ENCODE results near the gene POLR3E. TPM values are rescaled to one million over a fixed set of nuclear protein-coding genes. Genes with fewer than 3 reads are reported as not detected.

Gene POLR3E
- total RNA-seq (10 to 100 TPM; 88.4 to 94.0 TPM), polyA plus RNA-seq (10 to 100 TPM; 10.0 to 16.0 TPM)

- Mint-ChIP-seq H3K27me3 (peaks cover 0 to 4% of the 10 kb centered on the region in 2 donors), H3K27ac (peak within 1 kb of the TSS; percentile 97 to 100 (median 99)), H3K9me3 (peaks cover 0 to 12% (median 0%) of the 10 kb centered on the region in 8 donors), H3K4me1 (peaks cover 27 to 50% (median 39%) of the 10 kb centered on the region in 4 donors), H3K4me3 (peak within 1 kb of the TSS; percentile 89 to 97 (median 94)), H3K36me3 (peaks cover 10 to 37% of the 10 kb centered on the region in 2 donors)
- POLR2A ChIA-PET (ENCODE audit: partially characterized antibody): interaction anchor here (0.7 to 7.6 kb wide), 11 partner anchors 76 to 344 kb away, joined by 3 to 196 read pairs (median 6); partner anchors contain the start of genes EEF2K, PDZD9 and UQCRC2
- H3K27me3 ChIP-seq (ENCODE audit: insufficient read depth, low read length): no peaks in the 10 kb centered on the region
- DNase-seq: peak; percentile 98 to 100 (median 100)
- intact Hi-C loops (cut with micrococcal nuclease): loop anchor here (2.0 kb wide), 1 partner anchor 296 kb away; the partner anchor contains the start of gene PDZD9
- peaks cover 37% of the 10 kb centered on the region for H3K4me1 ChIP-seq (ENCODE audit: insufficient read depth, low read length)
- no peaks in the 10 kb centered on the region for H3K9me3 ChIP-seq (ENCODE audit: control insufficient read depth in 1 of 2, low read length in 2 of 2)
- H3K36me3 ChIP-seq (ENCODE audit: insufficient read depth, low read length): peaks cover 8% of the 10 kb centered on the region
- peak within 1 kb of the TSS; percentile 76 to 91 for H3K4me3 ChIP-seq (ENCODE audit: low read length in 2 of 2)
- CTCF ChIA-PET (ENCODE audit: partially characterized antibody): interaction anchor here (0.5 to 5.8 kb wide), 16 partner anchors 11 to 307 kb away, joined by 3 to 89 read pairs (median 4); partner anchors contain the start of genes EEF2K, MOSMO and PDZD9
- peak within 1 kb of the TSS; percentile 99 for H3K27ac ChIP-seq (ENCODE audit: low read depth, low read length)
Observed at GRCh38 chr16:22297114-22297870, at the start of gene POLR3E. POLR3E (plus strand) TSS chr16:22297409; CDS start chr16:22302969, 5,560 bp downstream.

GRCh38 chr16:22250522-22250921 is 46.7 kb upstream of the POLR3E start:
- Histone ChIP-seq H3K4me3 (ENCODE audit: low read length in 2 of 2) (no peak overlapping the region), H3K27me3 (ENCODE audit: insufficient read depth, low read length) (no peaks in the 10 kb centered on the region), H3K27ac (ENCODE audit: low read depth, low read length) (no peak overlapping the region), H3K4me1 (ENCODE audit: insufficient read depth, low read length) (no peaks in the 10 kb centered on the region), H3K36me3 (ENCODE audit: insufficient read depth, low read length) (peaks cover 8% of the 10 kb centered on the region), H3K9me3 (ENCODE audit: control insufficient read depth in 1 of 2, low read length in 2 of 2) (peaks cover 0 to 5% of the 10 kb centered on the region in 2 donors)
- Mint-ChIP-seq H3K27me3 (no peaks in the 10 kb centered on the region), H3K4me1 (peaks cover 0 to 4% (median 2%) of the 10 kb centered on the region in 4 donors), H3K36me3 (peaks cover 52 to 60% of the 10 kb centered on the region in 2 donors), H3K27ac (no peak overlapping the region), H3K9me3 (peaks cover 0 to 6% (median 0%) of the 10 kb centered on the region in 8 donors), H3K4me3 (no peak overlapping the region)
- intact Hi-C loops (cut with micrococcal nuclease): no loop called here
- POLR2A ChIA-PET (ENCODE audit: partially characterized antibody): interaction anchor here (1.0 kb wide), 1 partner anchor 45 kb away, joined by 3 read pairs; the partner anchor contains the start of gene EEF2K
- DNase-seq: no peak
- CTCF ChIA-PET (ENCODE audit: partially characterized antibody): interaction anchor here (1.2 kb wide), 1 partner anchor 9 kb away, joined by 3 read pairs; no protein-coding TSS in a partner anchor

- H3K9me3 ChIP-seq (ENCODE audit: control insufficient read depth in 1 of 2, low read length in 2 of 2): peaks cover 0 to 5% of the 10 kb centered on the region in 2 donors
- Mint-ChIP-seq H3K9me3 (peaks cover 0 to 6% (median 0%) of the 10 kb centered on the region in 8 donors), H3K27me3 (no peaks in the 10 kb centered on the region), H3K36me3 (peaks cover 60 to 62% of the 10 kb centered on the region in 2 donors), H3K4me1 (peaks cover 0 to 4% (median 2%) of the 10 kb centered on the region in 4 donors), H3K4me3 (no peak overlapping the region), H3K27ac (no peak overlapping the region)
- ChIA-PET CTCF (ENCODE audit: partially characterized antibody) (interaction anchor here (1.6 kb wide), 1 partner anchor 48 kb away, joined by 3 read pairs; no protein-coding TSS in a partner anchor), POLR2A (ENCODE audit: partially characterized antibody) (no interaction called here)
- no peak overlapping the region for H3K4me3 ChIP-seq (ENCODE audit: low read length in 2 of 2)
- no peak for DNase-seq
- no peaks in the 10 kb centered on the region for H3K4me1 ChIP-seq (ENCODE audit: insufficient read depth, low read length)
- H3K27ac ChIP-seq (ENCODE audit: low read depth, low read length): no peak overlapping the region
- H3K36me3 ChIP-seq (ENCODE audit: insufficient read depth, low read length): peaks cover 13% of the 10 kb centered on the region
- intact Hi-C loops (cut with micrococcal nuclease): no loop called here
- no peaks in the 10 kb centered on the region for H3K27me3 ChIP-seq (ENCODE audit: insufficient read depth, low read length)
Observed at GRCh38 chr16:22252317-22252716, 44.9 kb upstream of the POLR3E start.

- Mint-ChIP-seq H3K36me3 (peaks cover 64 to 65% of the 10 kb centered on the region in 2 donors), H3K4me3 (no peak overlapping the region), H3K4me1 (peaks cover 0 to 4% (median 2%) of the 10 kb centered on the region in 4 donors), H3K9me3 (peaks cover 0 to 6% (median 0%) of the 10 kb centered on the region in 8 donors), H3K27ac (peak overlapping the region in 2 of 7 donors; percentile 48 to 75), H3K27me3 (no peaks in the 10 kb centered on the region)
- ChIA-PET CTCF (ENCODE audit: partially characterized antibody) (interaction anchor here (1.6 kb wide), 1 partner anchor 49 kb away, joined by 3 read pairs; no protein-coding TSS in a partner anchor), POLR2A (ENCODE audit: partially characterized antibody) (no interaction called here)
- no peak overlapping the region for H3K4me3 ChIP-seq (ENCODE audit: low read length in 2 of 2)
- no peaks in the 10 kb centered on the region for H3K4me1 ChIP-seq (ENCODE audit: insufficient read depth, low read length)
- DNase-seq: no peak
- H3K9me3 ChIP-seq (ENCODE audit: control insufficient read depth in 1 of 2, low read length in 2 of 2): peaks cover 0 to 5% of the 10 kb centered on the region in 2 donors
- H3K27ac ChIP-seq (ENCODE audit: low read depth, low read length): no peak overlapping the region
- H3K27me3 ChIP-seq (ENCODE audit: insufficient read depth, low read length): no peaks in the 10 kb centered on the region
- peaks cover 21% of the 10 kb centered on the region for H3K36me3 ChIP-seq (ENCODE audit: insufficient read depth, low read length)
- intact Hi-C loops (cut with micrococcal nuclease): no loop called here
Observed at GRCh38 chr16:22253272-22253671, 43.9 kb upstream of the POLR3E start.

- no peaks in the 10 kb centered on the region for H3K27me3 Mint-ChIP-seq
- peaks cover 0 to 6% (median 0%) of the 10 kb centered on the region in 8 donors for H3K9me3 Mint-ChIP-seq
- Histone ChIP-seq H3K27ac (ENCODE audit: low read depth, low read length) (no peak overlapping the region), H3K4me3 (ENCODE audit: low read length in 2 of 2) (no peak overlapping the region), H3K9me3 (ENCODE audit: control insufficient read depth in 1 of 2, low read length in 2 of 2) (peaks cover 0 to 5% of the 10 kb centered on the region in 2 donors), H3K27me3 (ENCODE audit: insufficient read depth, low read length) (no peaks in the 10 kb centered on the region), H3K4me1 (ENCODE audit: insufficient read depth, low read length) (no peaks in the 10 kb centered on the region), H3K36me3 (ENCODE audit: insufficient read depth, low read length) (peaks cover 30% of the 10 kb centered on the region)
- DNase-seq: no peak
- no peak overlapping the region for H3K4me3 Mint-ChIP-seq
- CTCF ChIA-PET (ENCODE audit: partially characterized antibody): no interaction called here
- no peak overlapping the region for H3K27ac Mint-ChIP-seq
- POLR2A ChIA-PET (ENCODE audit: partially characterized antibody): no interaction called here
- H3K36me3 Mint-ChIP-seq: peaks cover 63 to 69% of the 10 kb centered on the region in 2 donors
- intact Hi-C loops (cut with micrococcal nuclease): no loop called here
- H3K4me1 Mint-ChIP-seq: peaks cover 0 to 4% (median 2%) of the 10 kb centered on the region in 4 donors
Observed at GRCh38 chr16:22255335-22255734, 41.9 kb upstream of the POLR3E start.

- POLR2A ChIA-PET (ENCODE audit: partially characterized antibody): interaction anchor here (1.5 kb wide), 1 partner anchor 51 kb away, joined by 4 read pairs; the partner anchor contains the start of gene EEF2K
- no peaks in the 10 kb centered on the region for H3K27me3 ChIP-seq (ENCODE audit: insufficient read depth, low read length)
- H3K9me3 ChIP-seq (ENCODE audit: control insufficient read depth in 1 of 2, low read length in 2 of 2): peaks cover 0 to 5% of the 10 kb centered on the region in 2 donors
- H3K27ac Mint-ChIP-seq: no peak overlapping the region
- no peak overlapping the region for H3K4me3 ChIP-seq (ENCODE audit: low read length in 2 of 2)
- H3K36me3 Mint-ChIP-seq: peaks cover 54 to 63% of the 10 kb centered on the region in 2 donors
- H3K36me3 ChIP-seq (ENCODE audit: insufficient read depth, low read length): peaks cover 35% of the 10 kb centered on the region
- intact Hi-C loops (cut with micrococcal nuclease): no loop called here
- peaks cover 2 to 13% (median 8%) of the 10 kb centered on the region in 4 donors for H3K4me1 Mint-ChIP-seq
- H3K27me3 Mint-ChIP-seq: no peaks in the 10 kb centered on the region
- no peak for DNase-seq
- CTCF ChIA-PET (ENCODE audit: partially characterized antibody): no interaction called here
- H3K4me3 Mint-ChIP-seq: no peak overlapping the region
- H3K27ac ChIP-seq (ENCODE audit: low read depth, low read length): no peak overlapping the region
- H3K9me3 Mint-ChIP-seq: peaks cover 0 to 6% (median 0%) of the 10 kb centered on the region in 8 donors
- peaks cover 9% of the 10 kb centered on the region for H3K4me1 ChIP-seq (ENCODE audit: insufficient read depth, low read length)
Observed at GRCh38 chr16:22257440-22257839, 39.8 kb upstream of the POLR3E start.

- H3K27ac Mint-ChIP-seq: peak overlapping the region in 2 of 7 donors; percentile 60 to 64
- no peaks in the 10 kb centered on the region for H3K27me3 Mint-ChIP-seq
- Histone ChIP-seq H3K4me1 (ENCODE audit: insufficient read depth, low read length) (peaks cover 25% of the 10 kb centered on the region), H3K27ac (ENCODE audit: low read depth, low read length) (no peak overlapping the region), H3K27me3 (ENCODE audit: insufficient read depth, low read length) (no peaks in the 10 kb centered on the region), H3K9me3 (ENCODE audit: control insufficient read depth in 1 of 2, low read length in 2 of 2) (peaks cover 0 to under 1% of the 10 kb centered on the region in 2 donors), H3K36me3 (ENCODE audit: insufficient read depth, low read length) (peaks cover 30% of the 10 kb centered on the region), H3K4me3 (ENCODE audit: low read length in 2 of 2) (no peak overlapping the region)
- intact Hi-C loops (cut with micrococcal nuclease): no loop called here
- CTCF ChIA-PET (ENCODE audit: partially characterized antibody): interaction anchor here (0.7 to 1.6 kb wide), 3 partner anchors 9 to 72 kb away, joined by 3 read pairs; partner anchors contain the start of gene EEF2K
- POLR2A ChIA-PET (ENCODE audit: partially characterized antibody): no interaction called here
- H3K4me3 Mint-ChIP-seq: no peak overlapping the region
- no peaks in the 10 kb centered on the region for H3K9me3 Mint-ChIP-seq
- DNase-seq: no peak
- H3K36me3 Mint-ChIP-seq: peaks cover 35 to 47% of the 10 kb centered on the region in 2 donors
- peaks cover 11 to 33% (median 18%) of the 10 kb centered on the region in 4 donors for H3K4me1 Mint-ChIP-seq
Observed at GRCh38 chr16:22260490-22260889, 36.7 kb upstream of the POLR3E start.

Data from CD4-positive, alpha-beta memory T cell (primary cell).